Measurements from ENCODE around the gene RABAC1. TPM values are rescaled to one million over a fixed set of nuclear protein-coding genes. Genes with fewer than 3 reads are reported as not detected.
"Not testable (repeated sequence)": the region's sequence is repeated elsewhere in the genome, so short reads cannot be mapped to it uniquely, and the experiment has no call there.

RABAC1 gene
- polyA plus RNA-seq, 1 donor from 2014 or later: 290 TPM

GRCh38 chr19:41939861-41940730 lies 19.0 kb downstream of the RABAC1 start:
- Histone ChIP-seq H3K9me2 (ENCODE audit: insufficient read depth, low read length) (no peaks in the 10 kb centered on the region), H3K4me3 (ENCODE audit: low read length) (peak overlapping the region; percentile 54), H3K79me2 (replicated peaks; ENCODE audit: insufficient read depth, low read length) (no peaks in the 10 kb centered on the region), H3K36me3 (ENCODE audit: insufficient read depth, low read length) (no peaks in the 10 kb centered on the region), H3K9ac (ENCODE audit: low read length) (peak overlapping the region; percentile 26), H3K27me3 (ENCODE audit: insufficient read depth, low read depth, low read length) (peaks cover 41% of the 10 kb centered on the region), H2AFZ (ENCODE audit: low read depth, low read length) (no peak overlapping the region), H3F3A (ENCODE audit: insufficient read depth, low read length, poor library complexity, severe bottlenecking) (no peaks in the 10 kb centered on the region), H4K20me1 (ENCODE audit: insufficient read depth) (no peaks in the 10 kb centered on the region), H3K9me3 (ENCODE audit: low read length) (no peaks in the 10 kb centered on the region), H3K4me2 (ENCODE audit: low read length) (no peak overlapping the region), H3K27ac (ENCODE audit: low read length) (no peak overlapping the region)
- TF ChIP-seq RAD21 (conservative IDR thresholded peaks at IDR 0.05) (no peak), EZH2 (IDR thresholded peaks at IDR 0.05; ENCODE audit: borderline replicate concordance, insufficient read depth, low read length, poor library complexity, severe bottlenecking) (no peak), EP300 (conservative IDR thresholded peaks at IDR 0.05; ENCODE audit: poor library complexity, severe bottlenecking) (no peak), MXI1 (conservative IDR thresholded peaks at IDR 0.05; ENCODE audit: poor library complexity, severe bottlenecking) (no peak), TAF1 (IDR thresholded peaks at IDR 0.05; ENCODE audit: low read depth) (no peak), SMC3 (conservative IDR thresholded peaks at IDR 0.05; ENCODE audit: poor library complexity) (no peak), CTCF (IDR thresholded peaks at IDR 0.05; ENCODE audit: poor library complexity, severe bottlenecking) (no peak), POLR2AphosphoS5 (IDR thresholded peaks at IDR 0.05) (no peak), REST (IDR thresholded peaks at IDR 0.05; ENCODE audit: borderline replicate concordance) (no peak)

- not testable (repeated sequence) for H3K79me2 ChIP-seq (replicated peaks; ENCODE audit: insufficient read depth, low read length); H3K9me2 ChIP-seq (ENCODE audit: insufficient read depth, low read length); H4K20me1 ChIP-seq (ENCODE audit: insufficient read depth)
These were observed 19.9 kb downstream of the RABAC1 start for GRCh38 chr19:41939209-41939608.

More at GRCh38 chr19:41939209-41939608, 19.9 kb downstream of the RABAC1 start:
- H3K9me3 ChIP-seq (ENCODE audit: low read length); H3K27ac ChIP-seq (ENCODE audit: low read length); H3K9ac ChIP-seq (ENCODE audit: low read length); H3K4me2 ChIP-seq (ENCODE audit: low read length); H2AFZ ChIP-seq (ENCODE audit: low read depth, low read length); H3K36me3 ChIP-seq (ENCODE audit: insufficient read depth, low read length); H3F3A ChIP-seq (ENCODE audit: insufficient read depth, low read length, poor library complexity, severe bottlenecking); H3K4me3 ChIP-seq (ENCODE audit: low read length): not testable (repeated sequence)
- H3K27me3 ChIP-seq (ENCODE audit: insufficient read depth, low read depth, low read length): peaks cover 48% of the 10 kb centered on the region
